GM19463 (cell line): Measurements from ENCODE around the gene PARM1.

Source experiments
- ATAC-seq: cut with Tn5 transposase; IDR thresholded peaks from one replicate; pipeline ENCODE4 v1.9.1; 2021; ENCODE audit warnings: mild to moderate bottlenecking, moderate library complexity; ENCODE audit not compliant: unreplicated experiment

The PARM1 gene

GRCh38 chr4:75065909-75066308 lies 133.0 kb downstream of the PARM1 start:
- no peak for ATAC-seq

- peak; percentile 73 for ATAC-seq
Observed at GRCh38 chr4:75069493-75070074, 136.7 kb downstream of the PARM1 start.

GRCh38 chr4:75071317-75071716 lies 138.4 kb downstream of the PARM1 start:
- no peak for ATAC-seq

- ATAC-seq, result no peak
Observed at GRCh38 chr4:75080888-75081287, 148.0 kb downstream of the PARM1 start.

GRCh38 chr4:75081561-75081960 lies 148.6 kb downstream of the PARM1 start:
- ATAC-seq, result no peak

GRCh38 chr4:75087416-75087815 lies 154.5 kb downstream of the PARM1 start:
- no peak for ATAC-seq

GRCh38 chr4:75087865-75088264 lies 154.9 kb downstream of the PARM1 start:
- peak; percentile 66 for ATAC-seq

- ATAC-seq, result no peak
Observed at GRCh38 chr4:75089206-75089605, 156.3 kb downstream of the PARM1 start.

GRCh38 chr4:75099321-75099720 lies 166.4 kb downstream of the PARM1 start:
- ATAC-seq, result peak; percentile 91
